GM12878 (cell line): ENCODE results near the gene CCDC78.

Experiments
- BACH1 ChIP-seq: fragments of 450-650 bp; IDR thresholded peaks from 2 replicates; pipeline ENCODE4 v1.6.1; 2017; ENCODE audit warnings: mild to moderate bottlenecking, borderline replicate concordance
- BMI1 ChIP-seq: fragments of 450-650 bp; IDR thresholded peaks from 2 replicates; pipeline ENCODE4 v1.6.1; 2016; ENCODE audit warnings: mild to moderate bottlenecking, moderate library complexity, borderline replicate concordance
- CHD2 ChIP-seq: IDR thresholded peaks from 2 replicates; pipeline ENCODE4 v1.6.1; 2011; ENCODE audit warnings: low read depth, low read length, improper control_type of control experiment, borderline replicate concordance
- CTCF ChIP-seq, 3 experiments: IDR thresholded peaks in 2 of 3; conservative IDR thresholded peaks in 1 of 3; 2 replicates each; pipeline ENCODE4 v1.5.1; 2011; ENCODE audit warnings: low read depth in 3 of 3, low read length in 3 of 3, mild to moderate bottlenecking in 3 of 3, control low read depth in 2 of 3, moderate library complexity in 2 of 3, inconsistent platforms in 1 of 3, mixed read lengths in 1 of 3; ENCODE audit not compliant: control insufficient read depth in 2 of 3, insufficient read depth in 1 of 3; ENCODE audit errors: extremely low read depth in 1 of 3
- EZH2 ChIP-seq: IDR thresholded peaks from 2 replicates; pipeline ENCODE4 v1.6.1; 2012; ENCODE audit warnings: low read depth, mild to moderate bottlenecking, control low read depth, inconsistent platforms, low read length, borderline replicate concordance; ENCODE audit not compliant: control insufficient read depth
- KDM1A ChIP-seq: fragments of 200-600 bp; sonication (generic); IDR thresholded peaks from 2 replicates; pipeline ENCODE4 v1.6.1; 2016; ENCODE audit warnings: borderline replicate concordance
- LARP7 ChIP-seq: fragments of 450-650 bp; IDR thresholded peaks from 2 replicates; pipeline ENCODE4 v1.6.1; 2017; ENCODE audit warnings: mild to moderate bottlenecking
- MTA2 ChIP-seq: fragments of 450-650 bp; IDR thresholded peaks from 2 replicates; pipeline ENCODE4 v1.6.1; 2016; ENCODE audit warnings: low read depth, mild to moderate bottlenecking, moderate library complexity
- MXI1 ChIP-seq: fragments of 150-350 bp; IDR thresholded peaks from 2 replicates; pipeline ENCODE4 v1.6.1; 2011; ENCODE audit warnings: low read depth, mild to moderate bottlenecking, inconsistent platforms, low read length, improper control_type of control experiment
- NR2C1 ChIP-seq: fragments of 450-650 bp; IDR thresholded peaks from 2 replicates; pipeline ENCODE4 v1.6.1; 2017; ENCODE audit warnings: antibody characterized with exemption, mild to moderate bottlenecking, moderate library complexity
- POLR2A ChIP-seq: IDR thresholded peaks from 2 replicates; pipeline ENCODE4 v1.6.1; 2011; ENCODE audit warnings: low read depth, mild to moderate bottlenecking, low read length
- SUZ12 ChIP-seq: fragments of 200-600 bp; sonication (generic); IDR thresholded peaks from one replicate; pipeline ENCODE4 v1.6.1; 2018; ENCODE audit warnings: antibody characterized with exemption, mild to moderate bottlenecking; ENCODE audit not compliant: unreplicated experiment
- ZBTB11 ChIP-seq: fragments of 450-650 bp; formaldehyde crosslinking; IDR thresholded peaks from 2 replicates; pipeline ENCODE4 v1.5.0; 2022; ENCODE audit warnings: mild to moderate bottlenecking, missing genetic modification characterization
- ZNF24 ChIP-seq: fragments of 450-650 bp; IDR thresholded peaks from 2 replicates; pipeline ENCODE4 v1.6.1; 2017; ENCODE audit warnings: antibody characterized with exemption, mild to moderate bottlenecking

- TF ChIP-seq LARP7: no peak
- no peak for TF ChIP-seq BMI1
- no peak for TF ChIP-seq CTCF (IDR thresholded peaks at IDR 0.05 in 2 of 3, conservative IDR thresholded peaks at IDR 0.05 in 1 of 3; ENCODE audit: control insufficient read depth in 2 of 3, extremely low read depth in 1 of 3, insufficient read depth in 1 of 3, low read depth in 3 of 3, low read length in 3 of 3)
- TF ChIP-seq MTA2: no peak
- no peak for TF ChIP-seq KDM1A
- peak; percentile 21; the same call in 1 of the 2 replicates for TF ChIP-seq POLR2A
- TF ChIP-seq ZBTB11 (CRISPR knock-in tag): no peak
- TF ChIP-seq BACH1: no peak
- TF ChIP-seq EZH2: no peak
- no peak for TF ChIP-seq CHD2
- no peak for TF ChIP-seq NR2C1
- TF ChIP-seq SUZ12: no peak
- no peak for TF ChIP-seq ZNF24
- no peak for TF ChIP-seq MXI1
Observed at GRCh38 chr16:674214-674881, 51.9 kb downstream of the CCDC78 start.
